GM04503 (cell line): Measurements from ENCODE around the gene PCNX2.

Experiments used
- DNase-seq: peaks from one replicate; pipeline ENCODE4 v3.0.0-alpha.2; 2012; ENCODE audit warnings: low read depth

PCNX2 gene

GRCh38 chr1:232983817-232984567, 311.5 kb downstream of the PCNX2 start:
- DNase-seq, result no peak

DNA sequence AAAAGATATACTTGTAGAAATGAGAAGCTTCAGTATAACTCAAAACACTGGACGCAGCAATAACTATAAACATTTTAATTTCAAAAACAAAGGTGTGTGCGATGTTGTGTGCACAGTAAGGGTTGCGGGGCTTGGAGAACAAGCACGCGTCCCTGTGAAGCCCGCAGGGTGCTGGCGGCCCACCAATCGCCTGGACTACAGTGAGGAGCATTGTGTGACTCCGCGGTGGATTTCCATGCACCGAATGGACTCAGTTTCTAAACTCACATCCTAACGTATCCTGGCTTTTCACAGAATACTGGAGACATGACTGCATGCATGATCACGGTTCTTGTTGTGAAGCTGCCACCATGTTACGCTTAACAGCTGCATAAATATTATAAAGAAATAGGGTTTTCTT, 312.1 kb downstream of the PCNX2 start:
- no peak for DNase-seq

DNA sequence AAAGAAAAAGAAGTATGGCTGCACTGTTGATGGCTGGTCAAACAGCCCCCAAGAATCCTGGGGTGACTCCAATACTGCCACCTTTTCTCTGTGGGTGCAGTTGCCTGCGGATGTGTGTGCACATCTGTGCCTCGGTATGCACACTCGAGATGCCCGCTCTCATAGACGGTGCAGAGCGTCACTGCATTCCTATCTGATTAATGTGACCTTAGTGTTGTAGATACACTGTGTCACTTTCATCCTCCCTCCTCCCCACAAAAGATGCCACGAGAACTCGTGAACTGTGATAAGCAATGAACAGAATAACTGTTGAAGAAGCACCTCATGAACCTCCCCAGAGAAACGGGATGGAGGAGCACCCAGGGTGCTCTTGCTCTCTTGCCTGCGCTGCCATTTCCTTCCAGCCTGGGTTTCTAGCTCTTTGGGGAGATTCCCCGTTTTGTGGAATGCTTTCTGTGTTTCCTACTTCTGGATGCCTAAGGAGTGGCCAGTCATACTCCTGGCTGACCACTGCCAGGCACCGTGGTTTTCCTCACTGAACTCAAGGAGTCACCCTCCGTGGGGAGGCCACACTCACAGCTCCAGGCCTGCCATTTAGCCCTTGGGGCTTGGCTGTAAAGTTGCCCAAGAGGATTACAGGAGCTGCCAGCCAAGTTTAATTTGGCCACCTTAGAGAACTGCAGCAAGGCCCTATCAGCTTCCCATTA, 313.1 kb downstream of the PCNX2 start:
- no peak for DNase-seq

GRCh38 chr1:232980986-232981560, 314.5 kb downstream of the PCNX2 start:
- DNase-seq, result no peak

- DNase-seq, result no peak
Observed at GRCh38 chr1:232980355-232980978, 315.1 kb downstream of the PCNX2 start.

DNA sequence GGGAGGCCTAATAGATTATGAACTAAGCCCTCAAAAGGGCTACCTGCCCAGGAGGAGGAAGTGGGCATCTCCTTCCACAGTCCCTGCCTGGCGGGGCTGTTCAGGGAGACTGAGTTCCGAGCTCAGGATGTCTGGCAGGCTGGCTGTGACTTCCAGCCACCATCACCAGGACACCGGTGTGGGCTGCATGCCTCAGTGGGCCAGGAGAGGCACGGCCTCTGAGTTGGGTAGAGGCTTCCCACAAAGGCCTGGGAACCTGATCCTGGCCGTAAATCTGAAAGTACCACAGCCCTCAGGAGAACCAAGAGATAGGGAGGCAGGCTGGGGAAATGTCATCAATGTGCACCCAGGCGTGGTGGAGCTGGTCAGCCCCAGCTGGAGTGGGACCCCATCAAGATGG, 316.0 kb downstream of the PCNX2 start:
- DNase-seq, result no peak

- no peak for DNase-seq
Observed at GRCh38 chr1:232978815-232979214, 316.7 kb downstream of the PCNX2 start.

- no peak for DNase-seq
Observed at GRCh38 chr1:232978091-232978634, 317.4 kb downstream of the PCNX2 start.

DNA sequence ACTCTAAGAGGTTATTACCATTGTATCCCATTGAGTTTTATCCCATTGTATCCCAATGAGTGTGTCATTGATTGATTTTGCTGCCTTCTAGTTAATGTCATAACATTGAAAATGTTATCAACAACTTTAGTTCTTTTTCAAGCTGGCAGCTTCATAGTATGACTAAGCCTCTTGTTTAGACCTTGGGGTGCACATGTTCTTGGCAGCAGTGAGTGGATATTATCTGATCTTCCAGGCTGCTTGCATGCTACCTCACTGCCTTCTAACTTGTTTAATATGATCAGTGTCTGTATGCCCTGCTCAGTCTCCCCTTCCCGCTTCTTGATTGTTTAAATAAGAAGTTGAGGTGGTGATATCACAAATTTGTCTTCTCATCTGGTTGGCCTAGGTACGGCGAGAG, 320.6 kb downstream of the PCNX2 start:
- DNase-seq, result no peak

DNA sequence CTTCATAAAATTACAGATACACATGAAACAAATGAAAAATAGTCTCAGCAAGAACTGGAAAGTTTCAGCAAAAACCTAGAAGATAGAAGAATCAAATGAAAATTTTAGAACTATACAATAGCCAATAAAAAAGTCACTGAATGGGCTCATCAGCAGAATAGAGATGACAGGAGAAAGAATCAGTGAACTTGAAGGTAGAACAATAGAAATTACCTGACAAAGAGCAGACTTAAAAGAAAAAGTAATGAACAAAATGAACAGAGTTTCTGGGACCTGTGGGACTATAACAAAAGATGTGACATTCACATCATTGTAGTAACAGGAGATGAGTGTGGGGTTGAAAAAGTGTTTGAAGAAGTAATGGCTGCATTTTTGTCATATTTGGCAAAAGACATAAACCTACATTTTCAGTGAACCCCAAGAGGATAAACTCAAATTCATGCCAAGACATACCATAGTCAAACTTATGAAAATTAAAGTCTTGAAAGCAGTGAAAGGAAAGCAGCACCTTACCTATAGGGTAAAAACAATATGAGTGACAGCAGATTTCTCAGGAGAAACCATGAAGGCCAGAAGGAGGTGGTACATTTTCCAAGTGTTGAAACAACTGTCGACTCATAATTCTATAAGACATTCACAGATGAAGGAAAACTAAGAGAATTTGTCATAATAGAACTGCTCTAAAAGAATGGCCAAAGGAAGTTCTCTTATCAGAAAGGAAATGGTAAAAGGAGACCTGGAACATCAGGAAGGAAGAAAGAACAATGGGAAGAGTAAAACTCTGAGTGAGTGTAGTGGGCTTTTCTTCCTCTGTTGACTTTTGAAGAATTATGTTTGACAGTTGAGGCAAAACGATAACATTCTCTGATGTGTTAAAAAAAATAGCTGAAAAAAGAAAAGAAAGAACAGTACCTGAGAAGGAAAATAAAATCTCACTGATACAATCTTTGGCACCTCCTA, 321.6 kb downstream of the PCNX2 start:
- no peak for DNase-seq

DNA sequence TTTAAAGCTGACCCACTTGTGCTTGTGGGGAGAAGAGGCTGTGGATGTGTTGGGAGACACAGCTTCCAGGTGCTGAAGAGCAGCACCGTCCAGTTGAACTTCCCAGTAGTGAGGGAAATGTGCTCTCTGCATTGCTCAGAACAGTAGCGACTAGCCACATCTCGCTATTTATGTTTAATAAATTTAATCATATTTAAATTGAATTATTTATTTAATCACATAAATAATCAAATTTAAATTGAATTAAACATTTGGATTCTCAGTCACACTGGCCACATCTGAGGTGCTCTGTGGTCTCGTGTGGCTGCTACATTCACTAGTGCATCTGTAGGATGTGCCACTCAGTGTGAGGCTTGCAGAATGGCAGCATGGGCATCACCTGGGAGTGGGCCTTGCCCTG, 325.0 kb downstream of the PCNX2 start:
- DNase-seq, result no peak

DNA sequence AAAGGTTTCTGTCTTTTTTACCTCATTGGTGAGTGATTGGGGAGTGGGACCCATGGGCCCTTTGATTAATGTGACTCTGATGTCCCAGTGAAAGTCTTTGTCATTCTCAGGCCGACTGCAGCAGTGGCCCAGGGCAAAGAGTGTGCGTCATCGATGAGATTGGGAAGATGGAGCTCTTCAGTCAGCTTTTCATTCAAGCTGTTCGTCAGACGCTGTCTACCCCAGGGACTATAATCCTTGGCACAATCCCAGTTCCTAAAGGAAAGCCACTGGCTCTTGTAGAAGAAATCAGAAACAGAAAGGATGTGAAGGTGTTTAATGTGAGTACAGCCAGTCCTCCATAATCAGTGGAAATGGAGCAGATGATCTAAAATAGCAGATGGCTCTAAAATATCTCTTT, 325.7 kb downstream of the PCNX2 start:
- no peak for DNase-seq

GRCh38 chr1:232968965-232969364, 326.6 kb downstream of the PCNX2 start:
- no peak for DNase-seq

GRCh38 chr1:232968391-232968790, 327.1 kb downstream of the PCNX2 start:
- no peak for DNase-seq

GRCh38 chr1:232966663-232967062, 328.9 kb downstream of the PCNX2 start:
- no peak for DNase-seq

- no peak for DNase-seq
Observed at GRCh38 chr1:232965912-232966217, 329.7 kb downstream of the PCNX2 start.

DNA sequence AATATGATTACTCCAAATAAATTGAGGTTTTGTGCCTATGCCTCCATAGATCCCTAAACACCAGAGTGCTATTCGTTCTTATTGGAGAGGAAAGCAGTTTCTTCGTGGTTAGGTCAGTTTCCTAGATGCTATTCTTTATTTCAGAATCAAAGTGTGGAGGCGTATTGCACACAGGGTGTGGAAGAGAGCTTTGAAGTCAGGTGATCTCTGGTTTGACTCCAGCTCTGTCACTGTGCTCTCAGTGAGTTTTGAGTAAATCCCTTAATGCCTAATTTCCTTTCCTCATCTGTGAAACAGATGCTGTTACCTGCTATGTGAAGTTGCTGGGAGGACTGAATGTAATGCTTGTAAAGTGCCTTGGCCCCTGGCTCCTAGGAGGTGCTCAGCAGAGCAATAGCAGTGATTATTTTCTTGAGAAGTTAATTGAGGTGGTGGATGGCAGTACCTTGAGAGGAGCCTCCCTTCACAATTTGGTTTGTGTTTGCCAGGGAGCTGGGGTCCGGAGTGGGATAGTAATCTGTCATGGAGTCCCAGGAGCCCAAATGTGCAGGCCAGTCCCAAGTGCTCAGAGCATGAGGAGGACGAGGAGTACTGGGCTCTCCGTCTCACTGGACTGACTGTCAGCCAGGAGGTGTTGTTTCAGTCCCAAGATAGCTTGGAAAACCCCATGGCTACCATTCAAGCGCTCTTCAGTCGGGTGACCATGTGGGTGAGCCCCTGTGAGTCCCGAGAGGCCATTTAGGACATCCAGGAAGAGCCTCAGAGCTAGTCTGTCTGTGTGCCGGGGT, 330.2 kb downstream of the PCNX2 start:
- no peak for DNase-seq

- no peak for DNase-seq
Observed at GRCh38 chr1:232964601-232965000, 330.9 kb downstream of the PCNX2 start.

- DNase-seq, result peak; percentile 27
Observed at GRCh38 chr1:232962761-232963745, 332.5 kb downstream of the PCNX2 start.

DNA sequence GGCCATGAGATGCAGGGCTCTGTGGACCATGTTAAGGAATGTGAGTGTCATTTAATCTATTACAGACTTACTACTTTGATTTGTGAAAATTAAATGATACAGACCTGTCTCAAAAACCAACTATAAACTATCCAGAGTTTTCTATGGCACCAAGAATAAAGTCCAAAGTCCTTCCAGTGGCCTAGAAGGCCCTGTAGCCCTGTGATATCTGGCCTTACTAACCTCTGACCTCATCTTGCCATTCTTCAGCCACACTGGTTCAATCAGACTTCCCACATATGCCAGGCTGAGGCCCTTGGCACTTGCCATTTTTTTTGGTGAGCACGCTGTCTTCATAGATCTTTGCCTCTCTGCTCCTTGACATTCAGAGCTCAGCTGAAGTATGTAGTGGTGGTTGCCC, 337.5 kb downstream of the PCNX2 start:
- no peak for DNase-seq
